SH-SY5Y (cell line): ENCODE results near the gene DMD.

Experiments
- GATA2 ChIP-seq: IDR thresholded peaks from 2 replicates; pipeline ENCODE4 v1.6.1; 2011; ENCODE audit warnings: mild to moderate bottlenecking, low read depth, low read length
- GATA3 ChIP-seq: IDR thresholded peaks from 2 replicates; pipeline ENCODE4 v1.6.1; 2011; ENCODE audit warnings: low read depth, mild to moderate bottlenecking, low read length, moderate library complexity

GRCh38 chrX:31606771-31607170 lies 1604.6 kb downstream of the DMD start:
- TF ChIP-seq GATA2: no peak
- no peak for TF ChIP-seq GATA3
